HG03460 (cell line): Measurements from ENCODE around the gene ZNF548.
A peak's percentile ranks its signal among the peaks of the same experiment; 100 is the strongest.
"Not testable (repeated sequence)": the region's sequence is repeated elsewhere in the genome, so short reads cannot be mapped to it uniquely, and the experiment has no call there.

Experiments used
- ATAC-seq: cut with Tn5 transposase; IDR thresholded peaks from one replicate; pipeline ENCODE4 v1.9.1; 2021; ENCODE audit not compliant: unreplicated experiment

ZNF548 gene

DNA sequence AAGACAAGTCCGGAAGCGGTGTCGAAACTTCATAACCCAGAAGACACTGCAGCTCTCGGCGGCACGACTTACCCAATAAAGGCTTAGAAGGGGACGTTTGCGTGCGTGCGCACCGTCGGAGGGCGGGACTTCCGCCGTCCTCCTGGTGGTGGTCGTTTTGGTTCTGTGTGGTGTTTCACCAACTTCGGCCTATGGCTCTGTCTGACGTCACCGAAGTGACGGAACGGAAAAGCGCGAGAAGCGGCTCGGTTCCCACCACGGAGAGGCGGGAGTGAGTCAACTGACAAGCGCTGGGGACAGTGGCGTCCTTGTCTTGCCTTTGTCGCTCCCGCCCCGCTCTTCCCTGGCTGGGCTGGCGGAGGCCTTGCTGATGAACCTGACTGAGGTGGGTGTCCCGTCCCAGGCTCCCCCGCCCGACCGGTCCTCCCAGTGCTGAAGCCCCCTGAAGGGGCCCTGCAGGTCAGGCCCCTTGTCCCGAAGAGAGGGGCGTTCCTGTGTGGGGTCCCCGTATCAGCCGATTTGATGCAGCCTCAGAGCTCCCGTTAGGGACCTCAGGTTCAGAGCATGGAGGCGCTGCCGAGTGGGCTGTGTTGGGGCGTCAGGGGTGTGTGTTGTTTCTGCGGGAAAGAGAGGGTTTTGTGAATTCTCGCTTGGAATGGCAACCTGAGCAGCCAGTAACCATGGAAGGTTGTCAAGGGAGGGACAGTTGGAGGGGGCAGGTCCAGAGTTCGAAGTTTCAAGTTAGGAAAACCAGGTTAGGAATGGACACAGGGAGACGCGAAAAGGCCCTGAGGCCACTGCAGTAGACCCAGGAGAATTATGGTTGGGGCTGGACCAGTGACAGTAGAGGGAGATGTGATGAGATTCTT lies at the start of gene ZNF548:
ZNF548 (plus strand) TSS at position 125 of the 869 bp plus-strand sequence; CDS start at position 371, 246 bp downstream.
- ATAC-seq: peak; percentile 94

DNA sequence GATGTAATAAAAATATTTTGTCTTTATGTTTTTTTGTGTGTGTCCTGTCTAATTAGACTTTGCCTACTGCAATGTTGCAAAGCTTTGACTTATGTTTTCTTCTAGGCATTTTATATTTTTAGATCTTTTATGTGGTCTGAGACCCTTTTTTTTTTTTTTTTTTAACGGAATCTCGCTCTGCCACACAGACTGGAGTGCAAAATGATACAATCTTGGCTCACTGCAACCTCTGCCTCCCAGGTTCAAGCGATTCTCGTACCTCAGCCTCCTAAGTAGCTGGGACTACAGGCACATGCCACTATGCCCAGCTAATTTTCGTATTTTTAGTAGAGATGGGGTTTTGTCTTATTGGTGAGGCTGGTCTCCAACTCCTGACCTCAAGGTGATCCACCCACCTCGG lies 47.1 kb upstream of the ZNF548 start:
- ATAC-seq: no peak

DNA sequence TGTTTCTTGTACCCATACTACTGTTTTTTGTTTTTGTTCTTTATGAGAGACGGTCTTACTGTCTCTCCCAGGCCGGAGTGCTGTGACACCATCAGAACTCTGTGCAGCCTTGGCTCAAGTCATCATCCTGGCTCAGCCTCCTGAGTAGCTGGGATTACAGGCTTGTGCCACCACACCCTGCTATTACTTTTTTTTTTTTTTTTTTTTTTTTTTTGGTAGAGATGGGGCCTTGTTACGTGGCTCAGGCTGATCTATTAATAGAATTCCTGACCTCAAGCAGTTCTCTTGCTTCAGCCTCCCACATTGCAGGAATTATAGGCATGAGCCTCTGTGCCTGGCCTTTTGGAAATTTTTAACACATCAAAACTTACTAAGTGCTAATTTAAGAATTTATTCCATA lies 41.5 kb upstream of the ZNF548 start:
- ATAC-seq: no peak

DNA sequence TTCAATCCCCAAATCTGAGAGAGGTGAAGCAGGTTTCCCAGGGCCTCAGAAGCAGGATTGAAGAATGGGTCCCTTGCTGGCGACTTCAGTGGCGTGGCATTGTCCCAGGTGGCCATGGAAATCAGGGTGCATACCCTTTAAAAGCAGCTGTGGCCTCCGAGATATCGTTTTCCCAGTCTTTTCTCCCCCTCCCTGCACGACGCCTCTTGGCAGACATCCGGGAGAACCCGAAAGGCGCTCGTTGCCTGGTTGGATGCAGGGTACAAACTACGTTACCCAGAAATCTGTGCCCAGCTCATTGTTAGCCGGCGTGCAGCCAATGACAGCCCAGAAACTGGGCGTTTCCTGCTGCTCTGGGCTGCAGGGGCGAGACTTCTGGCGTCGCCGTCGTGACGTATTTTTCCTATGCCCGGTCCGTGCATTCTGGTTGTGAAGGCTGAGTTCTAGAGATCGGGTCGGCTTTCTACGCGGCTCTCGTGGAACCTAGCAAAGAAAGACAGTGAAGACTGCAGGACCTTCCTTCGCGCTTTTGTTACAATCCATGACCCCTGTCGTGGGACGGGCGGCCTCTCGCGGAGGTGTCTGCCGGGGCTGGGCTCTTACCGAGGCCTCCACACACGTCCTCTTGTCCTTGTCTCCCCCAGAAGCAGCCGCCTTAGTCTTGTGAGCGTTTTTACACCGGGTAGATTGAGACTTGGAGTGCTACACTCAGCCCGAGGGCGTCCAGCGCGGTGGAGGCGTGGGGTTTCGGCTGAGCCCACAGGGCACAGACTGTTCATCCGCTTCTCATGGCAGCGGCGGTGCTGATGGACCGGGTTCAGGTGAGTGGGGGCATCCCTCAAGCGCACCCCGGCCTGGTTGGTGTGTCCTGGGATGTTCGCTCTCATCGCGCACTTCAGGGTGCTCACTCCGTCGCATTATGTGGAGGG lies 38.5 kb upstream of the ZNF548 start, which contains the start of gene ZNF304:
ZNF304 (plus strand) TSS at position 395 of the 929 bp plus-strand sequence; CDS start at position 789, 394 bp downstream.
- peak; percentile 96 for ATAC-seq

DNA sequence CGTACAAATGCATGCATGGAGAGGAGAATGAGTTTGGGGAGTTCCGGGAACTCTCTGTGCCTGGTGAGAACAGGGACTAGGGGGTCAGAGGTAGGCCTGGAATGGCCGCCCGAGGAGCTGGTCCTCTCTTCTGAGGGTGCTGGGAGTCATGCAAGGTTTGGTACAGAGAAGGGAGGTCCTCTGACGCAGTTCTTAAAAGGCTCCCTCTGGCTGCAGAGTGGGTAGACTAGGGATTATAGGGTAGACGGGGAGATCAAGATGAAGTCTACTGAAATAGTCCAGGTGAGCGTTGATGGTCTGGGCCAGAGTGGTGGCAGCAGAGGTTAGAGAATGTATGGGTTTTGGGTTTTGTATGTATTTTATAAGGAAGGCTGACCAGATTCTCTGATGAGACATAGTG lies 37.8 kb upstream of the ZNF548 start:
- ATAC-seq: no peak

DNA sequence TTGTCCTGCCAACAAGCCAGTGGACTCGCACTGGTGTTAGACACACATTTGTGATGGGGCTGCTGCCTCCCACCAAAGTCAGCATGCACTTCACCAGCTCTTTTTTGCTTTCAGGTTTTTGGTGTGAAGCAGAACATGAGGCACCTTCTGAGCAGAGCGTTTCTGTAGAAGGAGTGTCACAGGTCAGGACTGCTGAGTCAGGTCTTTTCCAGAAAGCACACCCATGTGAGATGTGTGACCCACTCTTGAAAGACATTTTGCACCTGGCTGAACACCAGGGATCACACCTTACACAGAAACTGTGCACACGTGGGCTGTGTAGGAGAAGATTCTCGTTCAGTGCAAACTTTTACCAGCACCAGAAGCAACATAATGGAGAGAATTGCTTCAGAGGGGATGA lies 33.7 kb upstream of the ZNF548 start:
- ATAC-seq: no peak

DNA sequence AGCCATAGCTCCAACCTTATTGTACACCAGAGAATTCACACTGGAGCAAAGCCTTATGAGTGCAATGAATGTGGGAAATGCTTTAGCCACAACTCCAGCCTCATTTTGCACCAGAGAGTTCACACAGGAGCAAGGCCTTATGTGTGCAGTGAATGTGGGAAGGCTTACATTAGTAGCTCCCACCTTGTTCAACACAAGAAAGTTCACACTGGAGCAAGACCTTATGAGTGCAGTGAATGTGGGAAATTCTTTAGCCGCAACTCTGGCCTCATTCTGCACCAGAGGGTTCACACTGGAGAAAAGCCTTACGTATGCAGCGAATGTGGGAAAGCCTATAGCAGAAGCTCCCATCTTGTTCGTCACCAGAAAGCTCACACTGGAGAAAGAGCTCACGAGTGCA lies 32.2 kb upstream of the ZNF548 start:
- no peak for ATAC-seq

DNA sequence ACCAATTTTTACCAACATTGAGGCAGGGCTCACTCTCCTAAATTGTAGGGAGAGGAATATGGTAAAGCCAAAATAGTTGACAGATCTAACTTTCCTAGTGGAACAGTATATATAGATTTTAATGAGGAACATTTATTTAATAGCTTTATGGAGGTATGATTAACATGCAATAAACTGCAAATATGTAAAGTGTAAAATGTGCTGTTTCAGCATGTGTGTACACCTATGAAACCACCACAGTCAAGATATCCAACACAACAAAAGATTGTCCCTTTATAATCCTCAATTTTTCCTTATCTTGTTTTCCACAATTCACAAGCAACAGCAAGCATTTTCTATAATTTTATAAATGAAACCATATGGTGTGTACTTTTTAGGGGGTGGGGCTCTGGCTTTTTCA lies 30.4 kb upstream of the ZNF548 start:
- no peak for ATAC-seq

DNA sequence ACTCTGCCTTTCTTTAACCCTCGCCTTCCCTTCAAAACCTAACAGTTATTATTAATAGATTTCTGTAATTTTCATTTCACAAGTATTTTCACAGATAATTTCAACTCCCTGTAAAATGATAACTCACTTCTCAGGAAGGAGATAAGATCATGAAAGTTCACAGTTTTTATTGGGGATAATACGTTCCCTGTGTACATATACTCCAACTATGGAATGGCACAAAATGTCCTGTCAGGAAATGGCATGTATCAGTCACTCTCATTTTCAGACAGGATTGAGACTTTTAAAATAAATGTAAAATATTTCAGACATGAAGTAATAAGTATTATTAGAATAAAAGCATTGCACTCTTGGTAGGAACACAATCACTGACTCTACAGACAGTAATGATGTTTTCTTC lies 27.2 kb upstream of the ZNF548 start:
- no peak for ATAC-seq

DNA sequence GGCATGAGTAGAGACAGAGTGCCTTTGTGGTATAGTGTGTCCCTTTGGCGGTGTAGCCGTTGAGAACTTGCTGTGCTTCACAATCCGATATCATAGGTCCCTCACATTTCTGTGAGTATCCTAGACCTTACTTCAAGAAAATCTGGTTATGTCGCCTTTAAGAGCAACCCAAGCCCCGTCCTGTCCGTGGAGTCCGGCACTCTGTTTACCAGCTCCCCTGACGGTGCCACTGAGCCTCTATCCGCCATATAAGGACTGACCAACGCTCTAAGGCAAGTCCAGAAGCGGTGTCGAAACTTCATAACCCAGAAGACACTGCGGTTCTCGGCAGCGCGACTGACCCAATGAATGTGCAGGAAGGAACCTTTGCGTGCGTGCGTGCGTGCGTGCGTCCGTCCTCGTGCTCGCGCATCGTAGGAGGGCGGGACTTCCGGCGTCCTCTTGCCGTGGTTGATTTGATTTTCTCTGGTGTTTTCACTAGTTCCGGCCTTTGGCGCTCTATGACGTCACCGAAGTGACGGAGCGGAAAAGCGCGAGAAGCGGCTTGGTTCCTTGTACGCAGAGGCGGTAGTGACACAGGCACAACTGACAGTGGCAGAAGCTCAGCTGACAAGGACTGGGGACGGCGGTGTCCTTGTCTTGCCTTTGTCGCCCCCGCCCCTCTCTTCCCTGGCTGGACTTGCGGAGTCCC lies 26.5 kb upstream of the ZNF548 start, which contains the start of the genes TRAPPC2B and ZNF547:
TRAPPC2B (plus strand) TSS at position 555 of the 691 bp plus-strand sequence. CDS start 1,283 bp downstream, outside the sequence.
ZNF547 (plus strand) TSS at position 555 of the 691 bp plus-strand sequence. CDS start 5,005 bp downstream, outside the sequence.
- ATAC-seq: peak; percentile 95

DNA sequence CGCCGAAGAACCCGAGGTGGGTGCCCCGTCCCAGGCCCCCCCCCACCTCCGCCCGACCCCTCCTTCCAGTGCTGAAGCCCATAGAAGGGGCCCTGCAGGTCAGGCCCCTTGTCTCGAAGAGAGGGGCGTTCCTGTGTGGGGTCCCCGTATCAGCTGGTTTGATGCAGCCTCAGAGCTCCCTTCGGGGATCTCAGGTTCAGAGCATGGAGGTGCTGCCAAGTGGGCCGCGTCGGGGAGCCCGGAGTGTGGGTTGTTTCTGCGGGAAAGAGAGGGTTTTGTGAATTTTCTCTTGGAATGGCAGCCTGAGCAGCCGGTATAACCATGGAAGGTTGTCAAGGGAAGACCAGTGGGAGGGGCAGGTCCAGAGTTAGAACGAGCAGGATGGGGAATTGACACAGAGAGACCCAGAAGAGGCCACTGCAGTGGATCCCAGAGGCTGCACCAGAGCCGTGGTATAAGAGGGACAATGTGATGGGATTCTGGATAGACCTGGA lies 25.9 kb upstream of the ZNF548 start:
- ATAC-seq: peak; percentile 18

DNA sequence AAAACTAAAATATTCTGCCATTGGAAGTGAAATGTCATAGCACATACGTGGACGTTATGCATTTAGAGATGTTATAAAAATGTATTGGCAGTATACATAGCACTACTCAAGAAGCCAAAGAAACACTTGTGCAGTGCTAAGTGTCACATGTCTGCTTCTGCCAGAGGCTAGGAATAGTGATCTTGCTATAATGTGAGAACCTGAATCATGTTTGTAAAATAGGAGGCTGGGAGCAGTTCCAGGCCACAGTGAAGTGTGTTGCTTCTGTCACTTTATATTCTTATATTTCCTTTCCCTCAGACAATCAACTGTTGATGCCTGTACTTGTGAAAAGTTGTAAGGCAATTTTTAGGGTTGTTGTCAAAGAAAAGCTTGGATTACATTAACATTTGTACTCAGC lies 22.9 kb upstream of the ZNF548 start:
- ATAC-seq: no peak

DNA sequence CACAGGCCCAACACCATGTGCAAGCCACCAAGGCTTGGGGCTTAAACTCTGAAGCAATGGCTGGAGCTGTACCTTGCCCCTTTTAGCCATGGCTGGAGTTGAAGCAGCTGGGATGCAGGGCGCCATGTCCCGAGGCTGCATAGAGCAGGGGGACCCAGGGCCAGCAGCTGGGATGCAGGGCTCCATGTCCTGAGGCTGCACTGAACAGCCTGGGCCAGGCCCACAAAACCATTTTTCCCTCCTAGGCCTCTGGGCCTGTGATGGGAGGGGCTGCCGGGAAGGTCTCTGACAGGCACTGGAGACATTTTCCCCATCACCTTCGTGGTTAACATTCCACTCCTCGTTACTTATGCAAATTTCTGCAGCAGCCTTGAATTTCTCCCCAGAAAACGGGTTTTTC lies 15.5 kb upstream of the ZNF548 start:
- ATAC-seq: no peak

DNA sequence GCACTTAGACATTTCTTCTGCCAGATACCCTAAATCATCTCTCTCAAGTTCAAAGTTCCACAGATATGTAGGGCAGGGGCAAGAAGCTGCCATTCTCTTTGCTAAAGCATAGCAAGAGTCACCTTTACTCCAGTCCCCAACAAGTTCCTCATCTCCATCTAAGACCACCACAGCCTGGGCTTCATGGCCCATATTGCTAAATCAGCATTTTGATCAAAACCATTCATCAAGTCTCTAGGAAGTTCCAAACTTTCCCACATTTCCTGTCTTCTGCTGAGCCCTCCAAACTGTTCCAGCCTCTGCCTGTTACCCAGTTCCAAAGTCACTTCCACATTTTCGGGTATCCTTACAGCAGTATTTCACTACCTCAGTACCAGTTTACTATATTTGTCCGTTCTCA lies 15.0 kb upstream of the ZNF548 start:
- not testable (repeated sequence) for ATAC-seq

DNA sequence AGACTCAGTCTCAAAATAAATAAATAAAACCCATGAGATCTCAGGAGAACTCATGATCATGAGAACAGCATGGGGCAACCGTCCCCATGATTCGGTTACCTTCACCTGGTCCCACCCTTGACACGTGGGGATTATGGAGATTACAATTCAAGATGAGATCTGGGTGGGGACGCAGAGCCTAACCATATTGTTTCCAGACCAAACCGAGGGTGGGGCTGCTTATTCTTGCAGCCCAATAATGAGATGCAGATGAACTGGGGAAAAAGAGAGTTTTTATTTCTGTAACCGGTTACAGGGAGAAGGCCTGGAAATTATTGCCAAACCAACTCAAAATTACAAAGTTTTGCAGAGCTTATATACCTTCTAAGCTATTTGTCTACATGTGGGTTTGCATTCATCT lies 13.5 kb upstream of the ZNF548 start:
- ATAC-seq: no peak

DNA sequence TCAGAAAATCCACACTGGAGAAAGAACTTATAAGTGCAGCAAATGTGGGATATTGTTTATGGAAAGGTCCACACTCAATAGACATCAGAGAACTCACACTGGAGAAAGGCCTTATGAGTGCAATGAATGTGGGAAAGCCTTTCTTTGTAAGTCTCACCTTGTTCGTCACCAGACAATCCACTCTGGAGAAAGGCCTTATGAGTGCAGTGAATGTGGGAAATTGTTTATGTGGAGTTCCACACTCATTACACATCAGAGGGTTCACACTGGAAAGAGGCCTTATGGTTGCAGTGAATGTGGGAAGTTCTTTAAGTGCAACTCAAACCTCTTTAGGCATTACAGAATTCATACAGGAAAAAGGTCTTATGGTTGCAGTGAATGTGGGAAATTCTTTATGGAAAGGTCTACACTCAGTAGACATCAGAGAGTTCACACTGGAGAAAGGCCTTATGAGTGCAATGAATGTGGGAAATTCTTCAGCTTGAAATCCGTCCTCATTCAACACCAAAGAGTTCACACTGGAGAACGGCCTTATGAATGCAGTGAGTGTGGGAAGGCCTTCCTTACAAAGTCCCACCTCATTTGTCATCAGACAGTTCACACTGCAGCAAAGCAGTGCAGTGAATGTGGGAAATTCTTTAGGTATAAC lies 12.0 kb upstream of the ZNF548 start:
- ATAC-seq: no peak

DNA sequence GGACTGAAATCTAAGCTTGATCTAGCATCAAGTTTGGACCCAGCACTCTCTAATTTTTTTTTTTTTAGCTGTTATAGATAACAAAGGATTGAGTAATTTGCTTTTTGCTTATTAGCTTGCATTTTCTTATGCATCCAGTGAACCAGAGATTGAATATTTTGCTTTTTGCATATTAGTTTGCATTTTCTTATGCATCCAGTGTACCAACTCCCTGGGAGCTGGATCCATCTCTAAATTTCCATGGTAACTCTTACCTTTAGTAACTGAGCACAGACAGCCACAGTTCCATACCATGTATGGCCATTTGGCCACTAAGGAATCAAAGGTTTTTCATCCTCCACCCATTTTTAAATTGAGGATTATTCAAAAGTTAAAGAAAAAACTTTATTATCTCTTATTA lies 8.7 kb upstream of the ZNF548 start:
- no peak for ATAC-seq

DNA sequence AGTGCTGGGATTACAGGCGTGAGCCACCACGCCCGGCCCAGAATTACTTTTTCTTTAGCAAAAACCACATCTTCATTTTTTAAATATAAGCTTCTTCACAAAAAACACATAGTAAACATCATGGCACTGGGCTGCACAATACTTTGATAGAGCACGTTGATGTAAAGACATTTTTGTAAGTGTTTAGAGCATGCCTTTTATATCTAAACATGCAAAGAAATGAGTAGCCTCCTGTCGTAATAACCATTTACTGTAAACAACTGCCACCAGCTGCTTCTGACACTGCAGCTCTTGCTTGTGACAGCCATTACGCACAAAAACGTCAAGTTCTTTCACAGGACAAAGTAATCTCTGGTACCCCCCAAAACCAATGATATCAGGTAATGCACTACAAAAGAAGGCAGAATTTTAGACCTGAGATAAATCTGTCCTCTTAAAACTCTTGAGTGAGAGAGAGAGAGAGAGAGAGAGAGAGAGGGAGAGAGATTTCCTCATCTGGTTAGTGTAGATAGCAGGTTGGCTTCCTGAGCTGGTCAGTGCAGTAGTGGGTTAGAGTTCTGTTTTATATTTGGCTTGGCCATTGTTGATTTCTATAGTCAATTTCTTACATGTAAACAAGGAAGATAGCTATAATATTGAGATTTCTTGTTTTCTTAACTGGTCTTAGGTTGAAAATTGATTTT lies 6.7 kb upstream of the ZNF548 start:
- no peak for ATAC-seq

DNA sequence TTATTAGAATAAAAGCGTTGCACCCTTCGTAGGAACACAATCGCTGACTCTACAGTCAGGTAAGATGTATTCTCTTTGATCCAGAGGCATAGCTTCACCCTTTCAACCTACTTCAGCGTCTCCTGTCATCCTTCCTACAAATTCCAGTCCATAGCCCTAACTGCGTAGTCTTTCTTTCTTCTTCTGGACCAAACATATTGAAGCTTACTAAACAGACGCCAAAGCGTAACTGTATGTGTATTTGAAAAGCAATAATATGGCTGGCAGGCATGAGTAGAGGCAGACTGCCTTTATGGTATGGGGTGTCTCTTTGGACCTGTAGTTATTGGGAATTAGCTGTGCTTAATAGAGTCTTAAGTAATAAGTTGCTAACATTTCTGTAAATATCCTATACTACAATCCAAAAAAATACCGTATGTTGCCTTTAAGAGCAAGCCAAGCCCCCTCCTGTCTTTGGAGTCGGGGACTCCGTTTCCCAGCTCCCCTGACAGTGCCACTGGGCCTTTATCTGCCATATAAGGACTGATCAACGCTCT lies 392 bp upstream of the ZNF548 start:
- peak; percentile 3 for ATAC-seq
